K562 (cell line): Measurements from ENCODE around the gene SEC22A. TPM values are rescaled to one million over a fixed set of nuclear protein-coding genes. Genes with fewer than 3 reads are reported as not detected.

Experiments
- ATAC-seq: fragments of 200-7000 bp; cut with Tn5 transposase; 3 replicates; pipeline ENCODE4 v1.9.1; 2020; ENCODE audit warnings: moderate library complexity
- BruUV-seq: library from RNA; stranded (reverse); fragments of 400-500 nt; replicated peaks from 2 replicates; lab custom pipeline; 2021; lab: Mats Ljungman, UMichigan
- CTCF ChIA-PET: fragments of 300-600 bp; formaldehyde crosslinking; extraction: SDS; loops from one replicate; lab custom pipeline; 2021; ENCODE audit warnings: low intra/inter-chr PET ratio; lab: Yijun Ruan, JAX
- POLR2A ChIA-PET: fragments of 300-600, 350-650 bp; sonication (Branson Sonifier 250); formaldehyde crosslinking; extraction: SDS; loops from one replicate; lab custom pipeline; 2021; ENCODE audit warnings: antibody characterized with exemption, inconsistent platforms; lab: Yijun Ruan, JAX
- DNase-seq, 4 experiments: peaks; one replicate each; pipeline versions ENCODE4 v3.0.0 to v3.0.0-alpha.2; 2011 to 2018; ENCODE audit warnings: low spot score in 3 of 4, mixed read lengths in 3 of 4; ENCODE audit errors: extremely low read depth in 1 of 4
- FAIRE-seq: peaks from 2 replicates; lab custom pipeline; 2011; peaks lifted over from hg19 to GRCh38; lab: Jason Lieb, UNC
- H2AFZ ChIP-seq: 2 replicates; pipeline ENCODE4 v1.6.0; 2011; ENCODE audit warnings: low read depth, low read length, control low read depth, inconsistent platforms
- H3K27ac ChIP-seq: fragments of 200-600 bp; 3 replicates; pipeline ENCODE4 v1.8.0; 2011; ENCODE audit warnings: low read depth, mild to moderate bottlenecking, control low read depth, inconsistent platforms, low read length, moderate library complexity, mixed read lengths; ENCODE audit errors: extremely low read depth
- H3K27me3 ChIP-seq, 2 experiments: fragments of 300-600 bp in 1 of 2; 2 replicates in 1 of 2; 3 replicates in 1 of 2; pipeline versions ENCODE4 v1.6.0 to v1.8.0; 2011; ENCODE audit warnings: inconsistent platforms in 2 of 2, low read length in 2 of 2, mild to moderate bottlenecking in 1 of 2, mixed read lengths in 1 of 2, moderate library complexity in 1 of 2; ENCODE audit not compliant: control insufficient read depth in 2 of 2, insufficient read depth in 2 of 2
- H3K36me3 ChIP-seq: fragments of 300-600 bp; 3 replicates; pipeline ENCODE4 v1.8.0; 2011; ENCODE audit warnings: mild to moderate bottlenecking, low read length, inconsistent platforms; ENCODE audit not compliant: control insufficient read depth, insufficient read depth
- H3K4me1 ChIP-seq, 2 experiments: fragments of 200-600 bp in 1 of 2; replicated peaks in 1 of 2; 2 replicates in 1 of 2; 3 replicates in 1 of 2; pipeline versions ENCODE4 v1.5.1 to v1.8.0; 2011; ENCODE audit warnings: inconsistent platforms in 2 of 2, low read length in 2 of 2, mild to moderate bottlenecking in 1 of 2, mixed read lengths in 1 of 2, moderate library complexity in 1 of 2; ENCODE audit not compliant: control insufficient read depth in 2 of 2, insufficient read depth in 2 of 2
- H3K4me2 ChIP-seq: 2 replicates; pipeline ENCODE4 v1.6.1; 2011; ENCODE audit warnings: low read length, control low read depth, inconsistent platforms, mixed read lengths; ENCODE audit not compliant: insufficient read depth
- H3K4me3 ChIP-seq: fragments of 200-600 bp; sonication (generic), shearing (Covaris generic); 2 replicates; pipeline ENCODE4 v1.5.1; 2016; ENCODE audit warnings: control low read depth, inconsistent platforms
- H3K79me2 ChIP-seq: fragments of 200-600 bp; 3 replicates; pipeline ENCODE4 v1.8.0; 2011; ENCODE audit warnings: low read length, inconsistent platforms; ENCODE audit not compliant: control insufficient read depth, insufficient read depth
- H3K9ac ChIP-seq, 2 experiments: 2 replicates each; pipeline versions ENCODE4 v1.6.0 to v1.6.1; 2011; ENCODE audit warnings: low read depth in 2 of 2, low read length in 2 of 2, control low read depth in 1 of 2, inconsistent platforms in 1 of 2, mild to moderate bottlenecking in 1 of 2, mixed read lengths in 1 of 2; ENCODE audit not compliant: insufficient read depth in 1 of 2
- H3K9me1 ChIP-seq: one replicate; pipeline ENCODE4 v1.6.0; 2011; ENCODE audit warnings: inconsistent platforms, mild to moderate bottlenecking, low read length, moderate library complexity; ENCODE audit not compliant: control insufficient read depth, insufficient read depth
- H3K9me3 ChIP-seq: replicated peaks from 2 replicates; pipeline ENCODE4 v1.5.1; 2011; ENCODE audit warnings: low read depth, low read length, inconsistent platforms; ENCODE audit not compliant: control insufficient read depth, insufficient read depth
- H4K20me1 ChIP-seq: replicated peaks from 2 replicates; pipeline ENCODE4 v1.6.1; 2011; ENCODE audit warnings: low read length, inconsistent platforms, mixed read lengths; ENCODE audit not compliant: control insufficient read depth, insufficient read depth
- CBFA2T3 ChIP-seq: fragments of 450-650 bp; IDR thresholded peaks from 2 replicates; pipeline ENCODE4 v1.6.1; 2017
- MEIS2 ChIP-seq: fragments of 450-650 bp; IDR thresholded peaks from 2 replicates; pipeline ENCODE4 v1.6.1; 2014; ENCODE audit warnings: mild to moderate bottlenecking; ENCODE audit not compliant: partially characterized antibody
- NR2C1 ChIP-seq, 2 experiments: fragments of 450-650 bp; IDR thresholded peaks; 2 replicates each; pipeline ENCODE4 v1.6.1; 2017; ENCODE audit warnings: mild to moderate bottlenecking in 2 of 2, antibody characterized with exemption in 1 of 2, inconsistent platforms in 1 of 2, missing compliant biosample characterization in 1 of 2, missing genetic modification characterization in 1 of 2
- RAD21 ChIP-seq, 2 experiments: fragments of 250-450 bp in 1 of 2; fragments of 450-650 bp in 1 of 2; sonication (Bioruptor Pico) in 1 of 2; formaldehyde crosslinking in 1 of 2; IDR thresholded peaks in 1 of 2; conservative IDR thresholded peaks in 1 of 2; 2 replicates each; pipeline versions ENCODE4 v1.4.0 to v1.8.0; 2020 to 2022; ENCODE audit warnings: mild to moderate bottlenecking in 2 of 2, moderate library complexity in 1 of 2
- TAF1 ChIP-seq: IDR thresholded peaks from 2 replicates; pipeline ENCODE4 v1.6.1; 2011; ENCODE audit warnings: mild to moderate bottlenecking, low read length, moderate library complexity; ENCODE audit not compliant: insufficient read depth, control insufficient read depth, severe bottlenecking; ENCODE audit errors: extremely low read depth
- TCF3 ChIP-seq: sonication (generic); formaldehyde crosslinking; IDR thresholded peaks from 2 replicates; pipeline ENCODE4 v1.4.0; 2020; ENCODE audit warnings: mild to moderate bottlenecking, missing genetic modification reagents
- ZBTB7A ChIP-seq: IDR thresholded peaks from 2 replicates; pipeline ENCODE4 v1.6.1; 2011; ENCODE audit warnings: low read depth, mild to moderate bottlenecking, low read length, moderate library complexity, borderline replicate concordance; ENCODE audit not compliant: control insufficient read depth
- WGBS: fragments of 100-300 bp; shearing (Covaris generic); methylation state at CpG from one replicate; pipeline ENCODE4 v1.1.6; 2016; ENCODE audit warnings: low coverage, mixed read lengths; ENCODE audit not compliant: insufficient coverage; ENCODE audit errors: missing lambda C conversion rate; 5-methylcytosine and 5-hydroxymethylcytosine counted together
- in situ Hi-C: fragments of 300-500 bp; cut with MboI; formaldehyde crosslinking; loops from 4 replicates; pipeline ENCODE4 v1.15.0; 2018; ENCODE audit warnings: inconsistent platforms, mixed read lengths
- intact Hi-C: fragments of 100-400 bp; cut with micrococcal nuclease; formaldehyde crosslinking; loops from 2 replicates; pipeline ENCODE4 v1.14.2; 2022
- polyA plus RNA-seq, 8 experiments: library from polyadenylated mRNA; depleted of rRNA in 4 of 8; stranded (reverse) in 5 of 8; unstranded in 3 of 8; fragments of >200 nt; fragmentation: Nextera tagmentation in 2 of 8; fragmentation: Illumina TruSeq in 1 of 8; extraction: Ambion mirVana in 2 of 8; extraction: Trizol in 1 of 8; gene quantifications; 2 replicates each; pipeline versions ENCODE4 v1.2.1 to v1.2.3, GENCODE V29; 2011 to 2014; ENCODE audit warnings: inconsistent platforms in 1 of 8, missing spikeins in 1 of 8
- total RNA-seq, 7 experiments: library from RNA; depleted of rRNA in 6 of 7; stranded (reverse); fragments of >200 nt in 6 of 7; fragmentation: Illumina TruSeq in 2 of 7; extraction: Trizol in 2 of 7; gene quantifications; 2 replicates each; pipeline versions ENCODE4 v1.2.1 to v1.2.3, GENCODE V29; 2011 to 2021; ENCODE audit warnings: low replicate concordance in 1 of 7
- TF ChIP-seq, protein P1 (sequence below), 3 experiments: IDR thresholded peaks in 2 of 3; conservative IDR thresholded peaks in 1 of 3; 2 replicates each; pipeline ENCODE4 v1.5.1; 2011 to 2012; ENCODE audit warnings: low read length in 3 of 3, mild to moderate bottlenecking in 3 of 3, control low read depth in 2 of 3, improper control_type of control experiment in 1 of 3, inconsistent platforms in 1 of 3, low read depth in 1 of 3, mixed read lengths in 1 of 3, moderate library complexity in 1 of 3; ENCODE audit not compliant: insufficient read depth in 2 of 3
- TF ChIP-seq, protein P2 (sequence below), 2 experiments: fragments of 450-650 bp; conservative IDR thresholded peaks; 2 replicates each; pipeline ENCODE4 v1.6.1; 2017; ENCODE audit warnings: mild to moderate bottlenecking in 2 of 2, moderate library complexity in 2 of 2

The SEC22A gene
- total and polyA plus RNA-seq, 9 of the 15 experiments (the other 6 are each of a cell fraction or from before 2014, with no cell fraction given) = 7.9 to 44.5 (median 20.5) TPM

GRCh38 chr3:123263941-123264340 is 62.2 kb downstream of the SEC22A start (continued):
- TF ChIP-seq, protein P1, sequence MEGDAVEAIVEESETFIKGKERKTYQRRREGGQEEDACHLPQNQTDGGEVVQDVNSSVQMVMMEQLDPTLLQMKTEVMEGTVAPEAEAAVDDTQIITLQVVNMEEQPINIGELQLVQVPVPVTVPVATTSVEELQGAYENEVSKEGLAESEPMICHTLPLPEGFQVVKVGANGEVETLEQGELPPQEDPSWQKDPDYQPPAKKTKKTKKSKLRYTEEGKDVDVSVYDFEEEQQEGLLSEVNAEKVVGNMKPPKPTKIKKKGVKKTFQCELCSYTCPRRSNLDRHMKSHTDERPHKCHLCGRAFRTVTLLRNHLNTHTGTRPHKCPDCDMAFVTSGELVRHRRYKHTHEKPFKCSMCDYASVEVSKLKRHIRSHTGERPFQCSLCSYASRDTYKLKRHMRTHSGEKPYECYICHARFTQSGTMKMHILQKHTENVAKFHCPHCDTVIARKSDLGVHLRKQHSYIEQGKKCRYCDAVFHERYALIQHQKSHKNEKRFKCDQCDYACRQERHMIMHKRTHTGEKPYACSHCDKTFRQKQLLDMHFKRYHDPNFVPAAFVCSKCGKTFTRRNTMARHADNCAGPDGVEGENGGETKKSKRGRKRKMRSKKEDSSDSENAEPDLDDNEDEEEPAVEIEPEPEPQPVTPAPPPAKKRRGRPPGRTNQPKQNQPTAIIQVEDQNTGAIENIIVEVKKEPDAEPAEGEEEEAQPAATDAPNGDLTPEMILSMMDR (IDR thresholded peaks at IDR 0.05 in 2 of 3, conservative IDR thresholded peaks at IDR 0.05 in 1 of 3; ENCODE audit: insufficient read depth in 2 of 3, low read depth in 1 of 3, low read length in 3 of 3) = no peak

DNA sequence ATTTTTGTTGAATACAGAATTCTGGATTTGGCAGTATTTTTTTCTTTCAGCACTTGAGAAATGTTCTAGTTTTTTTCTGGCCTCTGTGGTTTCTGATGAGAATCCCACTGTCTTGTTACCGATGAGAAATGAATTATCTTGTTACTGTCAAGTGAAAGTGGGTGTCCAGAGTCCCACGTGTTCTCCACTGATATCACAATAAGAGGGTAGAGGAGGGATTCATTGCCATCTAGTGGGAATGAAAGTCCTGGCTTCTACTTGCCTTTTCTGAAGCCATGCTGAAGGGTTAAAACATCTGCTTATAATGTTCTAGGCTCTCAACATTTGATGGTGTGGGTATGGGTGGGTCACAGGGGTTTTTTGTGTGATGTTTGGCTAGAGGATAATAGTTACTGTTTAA is 66.1 kb downstream of the SEC22A start:
- intact Hi-C loops (loop anchor here (10.0 kb wide), 1 partner anchor 233 kb away; no protein-coding TSS in a partner anchor), in situ Hi-C loops (no loop called here)
- Histone ChIP-seq H3K4me3 (no peak overlapping the region), H4K20me1 (no peaks in the 10 kb centered on the region), H3K79me2 (no peaks in the 10 kb centered on the region), H3K9me3 (no peaks in the 10 kb centered on the region), H3K36me3 (no peaks in the 10 kb centered on the region), H3K27me3 (no peaks in the 10 kb centered on the region), H3K9me1 (no peaks in the 10 kb centered on the region), H3K4me2 (no peak overlapping the region), H3K4me1 (no peaks in the 10 kb centered on the region; a peak in 1 of 5 replicates), H3K9ac (no peak overlapping the region), H2AFZ (no peak overlapping the region)
- ATAC-seq = peak; percentile 64; the same call in 2 of the 3 replicates
- POLR2A ChIA-PET = no interaction called here
- no TSS peak for BruUV-seq
- DNase-seq = peak in 2 of 4 experiments; percentile 27 to 50
- 0% methylated on average over 2 of the region's 2 CpGs for WGBS
- no peak for FAIRE-seq
- TF ChIP-seq TCF3 (CRISPR knock-in tag) (peak; percentile 48; the same call in 1 of the 2 replicates), MEIS2 (peak; percentile 16), ZBTB7A (no peak), CBFA2T3 (peak; percentile 36; the same call in 1 of the 2 replicates), NR2C1 (IDR thresholded peaks at IDR 0.05) (no peak), NR2C1 (tag; IDR thresholded peaks at IDR 0.05) (no peak), RAD21 (CRISPR knock-in tag; conservative IDR thresholded peaks at IDR 0.05 in 1 of 2, IDR thresholded peaks at IDR 0.05 in 1 of 2) (peak in 1 of 2 experiments; percentile 44; a peak in 2 of 4 replicates), TAF1 (no peak)
- TF ChIP-seq, protein P1 (IDR thresholded peaks at IDR 0.05 in 2 of 3, conservative IDR thresholded peaks at IDR 0.05 in 1 of 3; ENCODE audit: insufficient read depth in 2 of 3, low read depth in 1 of 3, low read length in 3 of 3) = peak in 1 of 3 experiments; percentile 32; a peak in 1 of 6 replicates
- TF ChIP-seq, protein P2, sequence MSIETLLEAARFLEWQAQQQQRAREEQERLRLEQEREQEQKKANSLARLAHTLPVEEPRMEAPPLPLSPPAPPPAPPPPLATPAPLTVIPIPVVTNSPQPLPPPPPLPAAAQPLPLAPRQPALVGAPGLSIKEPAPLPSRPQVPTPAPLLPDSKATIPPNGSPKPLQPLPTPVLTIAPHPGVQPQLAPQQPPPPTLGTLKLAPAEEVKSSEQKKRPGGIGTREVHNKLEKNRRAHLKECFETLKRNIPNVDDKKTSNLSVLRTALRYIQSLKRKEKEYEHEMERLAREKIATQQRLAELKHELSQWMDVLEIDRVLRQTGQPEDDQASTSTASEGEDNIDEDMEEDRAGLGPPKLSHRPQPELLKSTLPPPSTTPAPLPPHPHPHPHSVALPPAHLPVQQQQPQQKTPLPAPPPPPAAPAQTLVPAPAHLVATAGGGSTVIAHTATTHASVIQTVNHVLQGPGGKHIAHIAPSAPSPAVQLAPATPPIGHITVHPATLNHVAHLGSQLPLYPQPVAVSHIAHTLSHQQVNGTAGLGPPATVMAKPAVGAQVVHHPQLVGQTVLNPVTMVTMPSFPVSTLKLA (conservative IDR thresholded peaks at IDR 0.05) = peak; percentile 63 to 71
- TF ChIP-seq, all 486 proteins: peak for 6
- CTCF ChIA-PET = no interaction called here
- no peak overlapping the region for H3K27ac ChIP-seq
